ENCODE data around the gene SREK1IP1.

Gene SREK1IP1

DNA sequence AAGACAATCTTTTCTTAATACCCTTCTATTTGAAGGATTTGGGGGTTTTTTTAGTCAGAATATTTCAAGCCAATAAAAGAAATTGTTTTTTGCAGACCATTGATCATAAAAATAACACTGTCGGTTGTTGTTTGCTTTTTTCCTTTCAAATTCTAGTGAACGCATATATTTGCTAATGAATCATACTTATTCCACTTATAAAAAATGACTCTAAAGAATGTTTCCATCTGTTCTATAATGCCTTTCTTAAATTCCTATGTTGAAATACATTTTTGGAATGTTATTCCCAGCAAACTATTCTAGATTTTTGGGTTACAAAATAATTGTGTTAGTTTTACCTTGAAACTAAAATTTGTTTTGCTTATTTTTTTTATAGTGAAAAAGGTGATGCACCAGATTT is 32.4 kb upstream of the SREK1IP1 start:
- in situ Hi-C loops (cut with MboI; ENCODE audit: low pct_unique_long_range_greater_than_20kb, low sequenced_read_pairs, unreplicated experiment) = loop anchor here (10.0 kb wide), 1 partner anchor 684 kb away; the partner anchor contains the start of gene ADAMTS6
- TF ChIP-seq, protein P1, sequence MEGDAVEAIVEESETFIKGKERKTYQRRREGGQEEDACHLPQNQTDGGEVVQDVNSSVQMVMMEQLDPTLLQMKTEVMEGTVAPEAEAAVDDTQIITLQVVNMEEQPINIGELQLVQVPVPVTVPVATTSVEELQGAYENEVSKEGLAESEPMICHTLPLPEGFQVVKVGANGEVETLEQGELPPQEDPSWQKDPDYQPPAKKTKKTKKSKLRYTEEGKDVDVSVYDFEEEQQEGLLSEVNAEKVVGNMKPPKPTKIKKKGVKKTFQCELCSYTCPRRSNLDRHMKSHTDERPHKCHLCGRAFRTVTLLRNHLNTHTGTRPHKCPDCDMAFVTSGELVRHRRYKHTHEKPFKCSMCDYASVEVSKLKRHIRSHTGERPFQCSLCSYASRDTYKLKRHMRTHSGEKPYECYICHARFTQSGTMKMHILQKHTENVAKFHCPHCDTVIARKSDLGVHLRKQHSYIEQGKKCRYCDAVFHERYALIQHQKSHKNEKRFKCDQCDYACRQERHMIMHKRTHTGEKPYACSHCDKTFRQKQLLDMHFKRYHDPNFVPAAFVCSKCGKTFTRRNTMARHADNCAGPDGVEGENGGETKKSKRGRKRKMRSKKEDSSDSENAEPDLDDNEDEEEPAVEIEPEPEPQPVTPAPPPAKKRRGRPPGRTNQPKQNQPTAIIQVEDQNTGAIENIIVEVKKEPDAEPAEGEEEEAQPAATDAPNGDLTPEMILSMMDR (IDR thresholded peaks at IDR 0.05; ENCODE audit: extremely low read depth, insufficient read depth, missing control alignments) = no peak
- no peak for DNase-seq (ENCODE audit: low spot score)

DNA sequence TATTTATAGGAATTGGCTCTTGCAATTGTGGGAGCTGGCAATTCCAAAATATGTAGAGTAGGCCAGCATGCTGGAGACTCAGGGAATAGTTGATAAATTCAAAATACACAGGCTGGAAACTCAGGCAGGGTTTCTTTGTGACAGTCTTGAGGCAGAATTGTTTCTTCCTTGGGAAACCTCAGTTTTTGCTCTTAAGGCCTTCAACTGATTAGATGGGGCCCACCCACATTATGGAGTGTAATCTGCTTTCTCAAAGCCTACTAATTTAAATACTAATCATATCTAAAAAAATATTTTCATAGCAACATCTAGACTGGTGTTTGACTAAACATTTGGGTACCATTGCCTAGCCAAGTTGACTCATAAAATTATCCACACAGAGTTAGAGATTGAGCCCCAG is 27.8 kb upstream of the SREK1IP1 start:
- DNase-seq (ENCODE audit: low spot score) = no peak
- in situ Hi-C loops (cut with MboI; ENCODE audit: low pct_unique_long_range_greater_than_20kb, low sequenced_read_pairs, unreplicated experiment) = no loop called here
- TF ChIP-seq, protein P1 (IDR thresholded peaks at IDR 0.05; ENCODE audit: extremely low read depth, insufficient read depth, missing control alignments) = no peak

DNA sequence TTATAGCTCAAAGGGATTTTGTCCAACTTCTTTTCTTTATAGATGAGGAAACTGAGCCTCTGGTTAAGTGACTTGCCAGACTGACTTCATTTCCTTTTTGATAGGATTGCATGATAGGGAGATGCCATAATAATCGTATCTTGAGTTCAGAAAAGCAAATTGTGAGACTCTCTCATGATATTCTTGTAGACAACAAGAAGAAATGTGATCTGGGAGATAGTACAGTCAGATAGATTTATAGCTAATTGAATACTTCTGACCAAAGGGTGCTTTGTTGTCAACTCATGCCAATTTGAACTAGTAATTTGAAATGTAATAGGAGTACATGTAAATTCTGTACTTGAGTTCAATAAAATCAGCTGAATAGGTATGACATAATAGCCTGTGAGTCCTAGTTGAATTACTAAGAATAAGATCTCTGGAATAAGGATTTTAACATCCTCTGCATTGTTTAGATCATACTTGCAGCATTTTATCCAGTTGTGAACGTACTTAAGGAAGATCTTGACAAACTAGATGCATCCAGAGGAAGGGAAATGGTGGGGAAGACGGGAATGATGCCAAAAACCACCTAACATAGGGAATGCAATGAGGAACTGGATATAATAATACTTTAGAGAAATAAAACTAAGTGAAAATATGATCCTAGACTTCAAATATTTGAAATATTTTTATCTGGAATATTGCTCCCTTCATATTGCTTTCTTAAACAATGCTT is 25.7 kb upstream of the SREK1IP1 start:
- in situ Hi-C loops (cut with MboI; ENCODE audit: low pct_unique_long_range_greater_than_20kb, low sequenced_read_pairs, unreplicated experiment) = no loop called here
- TF ChIP-seq, protein P1 (IDR thresholded peaks at IDR 0.05; ENCODE audit: extremely low read depth, insufficient read depth, missing control alignments) = no peak

DNA sequence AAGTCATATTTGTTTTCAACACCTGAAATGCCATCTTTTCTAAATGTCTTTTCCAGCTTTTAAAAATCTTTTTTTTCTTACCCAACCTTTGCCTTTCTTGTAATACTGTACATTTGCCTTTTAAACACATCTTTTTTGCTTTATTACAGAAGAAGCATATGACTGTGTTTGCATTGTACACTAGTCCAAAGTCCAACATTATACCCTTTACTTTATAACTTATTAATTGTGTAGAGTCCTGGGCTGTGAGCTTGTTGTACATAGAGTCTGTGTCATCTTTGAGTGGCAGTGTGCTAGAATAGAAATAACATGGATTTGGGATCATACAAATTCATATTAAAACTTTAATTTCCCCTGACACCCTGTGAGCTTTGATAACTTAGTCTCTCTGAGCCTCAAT is 24.0 kb upstream of the SREK1IP1 start:
- TF ChIP-seq, protein P1 (IDR thresholded peaks at IDR 0.05; ENCODE audit: extremely low read depth, insufficient read depth, missing control alignments) = no peak
- in situ Hi-C loops (cut with MboI; ENCODE audit: low pct_unique_long_range_greater_than_20kb, low sequenced_read_pairs, unreplicated experiment) = no loop called here
- DNase-seq (ENCODE audit: low spot score) = no peak

More for the DNA sequence above, 25.7 kb upstream of the SREK1IP1 start:
- DNase-seq (ENCODE audit: low spot score) = no peak

GRCh38 chr5:64790210-64790609 is 21.7 kb upstream of the SREK1IP1 start:
- TF ChIP-seq, protein P1 (IDR thresholded peaks at IDR 0.05; ENCODE audit: extremely low read depth, insufficient read depth, missing control alignments) = no peak
- no peak for DNase-seq (ENCODE audit: low spot score)
- in situ Hi-C loops (cut with MboI; ENCODE audit: low pct_unique_long_range_greater_than_20kb, low sequenced_read_pairs, unreplicated experiment) = no loop called here

DNA sequence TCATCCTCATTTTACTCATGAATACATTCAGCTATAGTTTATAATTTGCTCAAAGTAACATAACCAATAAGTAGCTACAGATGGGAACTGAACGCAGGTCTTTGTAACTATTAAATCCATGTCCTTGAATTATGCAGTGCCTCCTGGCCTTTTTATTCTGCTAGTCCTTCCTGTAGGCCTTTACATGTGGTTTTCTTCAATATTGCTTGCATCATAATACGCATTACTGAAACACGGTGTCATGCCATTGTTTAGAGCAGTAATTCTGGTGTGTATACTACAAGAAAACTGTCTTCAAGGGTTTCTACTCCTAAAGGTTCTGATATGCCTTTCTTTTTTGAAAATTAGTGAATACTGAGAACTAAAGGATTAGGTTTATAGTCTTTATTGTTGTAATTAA is 21.0 kb upstream of the SREK1IP1 start:
- in situ Hi-C loops (cut with MboI; ENCODE audit: low pct_unique_long_range_greater_than_20kb, low sequenced_read_pairs, unreplicated experiment) = loop anchor here (5.0 kb wide), 1 partner anchor 157 kb away; no protein-coding TSS in a partner anchor
- TF ChIP-seq, protein P1 (IDR thresholded peaks at IDR 0.05; ENCODE audit: extremely low read depth, insufficient read depth, missing control alignments) = no peak
- DNase-seq (ENCODE audit: low spot score) = no peak
